SH-SY5Y (cell line): ENCODE data around the gene SNAPC1.

Experiments
- GATA2 ChIP-seq: IDR thresholded peaks from 2 replicates; pipeline ENCODE4 v1.6.1; 2011; ENCODE audit warnings: mild to moderate bottlenecking, low read depth, low read length
- GATA3 ChIP-seq: IDR thresholded peaks from 2 replicates; pipeline ENCODE4 v1.6.1; 2011; ENCODE audit warnings: low read depth, mild to moderate bottlenecking, low read length, moderate library complexity

The SNAPC1 gene

GRCh38 chr14:61761959-61762786, at the start of gene SNAPC1:
Gene SNAPC1 (plus strand): TSS chr14:61762420. CDS start chr14:61762461, 41 bp downstream.
- TF ChIP-seq GATA3 (no peak), GATA2 (no peak)

- no peak for TF ChIP-seq GATA3
- no peak for TF ChIP-seq GATA2
Observed at GRCh38 chr14:61713724-61714437, 48.3 kb upstream of the SNAPC1 start.

- TF ChIP-seq GATA2, result no peak
- TF ChIP-seq GATA3, result no peak
Observed at GRCh38 chr14:61716956-61717355, 45.3 kb upstream of the SNAPC1 start.

- TF ChIP-seq GATA2, result no peak
- no peak for TF ChIP-seq GATA3
Observed at GRCh38 chr14:61718039-61718438, 44.2 kb upstream of the SNAPC1 start.

- TF ChIP-seq GATA2, result no peak
- no peak for TF ChIP-seq GATA3
Observed at GRCh38 chr14:61719344-61720293, 42.6 kb upstream of the SNAPC1 start.

GRCh38 chr14:61720294-61720661, 41.9 kb upstream of the SNAPC1 start:
- TF ChIP-seq GATA2 (no peak), GATA3 (no peak)

GRCh38 chr14:61720741-61721140, 41.5 kb upstream of the SNAPC1 start:
- TF ChIP-seq GATA3 (no peak), GATA2 (no peak)

- TF ChIP-seq GATA3, result no peak
- TF ChIP-seq GATA2, result no peak
Observed at GRCh38 chr14:61724133-61724532, 38.1 kb upstream of the SNAPC1 start.

GRCh38 chr14:61726778-61727658, 35.2 kb upstream of the SNAPC1 start:
- no peak for TF ChIP-seq GATA3
- no peak for TF ChIP-seq GATA2

GRCh38 chr14:61730756-61731373, 31.4 kb upstream of the SNAPC1 start:
- no peak for TF ChIP-seq GATA2
- TF ChIP-seq GATA3, result no peak

- no peak for TF ChIP-seq GATA3
- TF ChIP-seq GATA2, result no peak
Observed at GRCh38 chr14:61733972-61734371, 28.2 kb upstream of the SNAPC1 start.

- TF ChIP-seq GATA2 (no peak), GATA3 (no peak)
Observed at GRCh38 chr14:61736751-61737150, 25.5 kb upstream of the SNAPC1 start.

GRCh38 chr14:61737915-61738314, 24.3 kb upstream of the SNAPC1 start:
- TF ChIP-seq GATA2 (no peak), GATA3 (no peak)

GRCh38 chr14:61739133-61739532, 23.1 kb upstream of the SNAPC1 start:
- TF ChIP-seq GATA3 (no peak), GATA2 (no peak)
